PC-3 (cell line): ENCODE results near the gene GPR78. TPM values are rescaled to one million over a fixed set of nuclear protein-coding genes. Genes with fewer than 3 reads are reported as not detected.

Source experiments
- ATAC-seq: fragments of 200-7000 bp; cut with Tn5 transposase; 2 replicates; pipeline ENCODE4 v1.9.1; 2020; ENCODE audit warnings: mild to moderate bottlenecking, moderate library complexity
- BruUV-seq: library from RNA; stranded (reverse); fragments of 400-500 nt; replicated peaks from 2 replicates; lab custom pipeline; 2021; lab: Mats Ljungman, UMichigan
- CTCF ChIA-PET: fragments of 300-600 bp; sonication (Branson Sonifier 250); formaldehyde crosslinking; loops from one replicate; lab custom pipeline; 2022; ENCODE audit warnings: antibody characterized with exemption; lab: Charles Lee
- POLR2A ChIA-PET: fragments of 300-600 bp; sonication (Branson Sonifier 250); formaldehyde crosslinking; loops from one replicate; lab custom pipeline; 2022; ENCODE audit warnings: antibody characterized with exemption; ENCODE audit not compliant: unreplicated experiment; lab: Charles Lee
- DNase-seq: peaks from one replicate; pipeline ENCODE4 v3.0.0-alpha.2; 2015
- H2AFZ ChIP-seq: fragments of 300-600 bp; sonication (generic); 2 replicates; pipeline ENCODE4 v1.6.0; 2016; ENCODE audit warnings: antibody characterized with exemption, low read length
- H3F3A ChIP-seq: fragments of 300-600 bp; sonication (generic); one replicate; pipeline ENCODE4 v1.6.0; 2017; ENCODE audit warnings: antibody characterized with exemption, low read length, control low read depth, mild to moderate bottlenecking; ENCODE audit not compliant: unreplicated experiment
- H3K27ac ChIP-seq: fragments of 300-600 bp; sonication (generic); 2 replicates; pipeline ENCODE4 v1.5.1; 2016; ENCODE audit warnings: mild to moderate bottlenecking, low read length
- H3K27me3 ChIP-seq: fragments of 300-600 bp; sonication (generic); 2 replicates; pipeline ENCODE4 v1.6.1; 2016; ENCODE audit warnings: low read length, mixed read lengths
- H3K36me3 ChIP-seq: fragments of 300-600 bp; sonication (generic); 2 replicates; pipeline ENCODE4 v1.6.1; 2016; ENCODE audit warnings: low read depth, mixed run types, low read length, mixed read lengths
- H3K4me1 ChIP-seq: fragments of 300-600 bp; sonication (generic); 2 replicates; pipeline ENCODE4 v1.5.1; 2016; ENCODE audit warnings: low read length; ENCODE audit not compliant: insufficient read depth
- H3K4me2 ChIP-seq: fragments of 300-600 bp; sonication (generic); 2 replicates; pipeline ENCODE4 v1.6.0; 2016; ENCODE audit warnings: low read length
- H3K4me3 ChIP-seq: fragments of 300-600 bp; sonication (generic); 2 replicates; pipeline ENCODE4 v1.5.1; 2016; ENCODE audit warnings: mild to moderate bottlenecking, low read length, mixed read lengths
- H3K79me2 ChIP-seq: fragments of 300-600 bp; sonication (generic); 2 replicates; pipeline ENCODE4 v1.6.1; 2017; ENCODE audit warnings: low read length, mixed read lengths
- H3K9ac ChIP-seq: fragments of 300-600 bp; sonication (generic); 2 replicates; pipeline ENCODE4 v1.6.0; 2016; ENCODE audit warnings: mild to moderate bottlenecking, low read length
- H3K9me2 ChIP-seq: fragments of 300-600 bp; sonication (generic); replicated peaks from 2 replicates; pipeline ENCODE4 v1.6.1; 2016; ENCODE audit warnings: mixed run types, low read length, mixed read lengths
- H3K9me3 ChIP-seq: fragments of 300-600 bp; sonication (generic); 2 replicates; pipeline ENCODE4 v1.6.1; 2016; ENCODE audit warnings: low read length, mixed read lengths
- H4K20me1 ChIP-seq: fragments of 300-600 bp; sonication (generic); 2 replicates; pipeline ENCODE4 v1.6.1; 2016; ENCODE audit warnings: low read length, mixed read lengths
- CTCF ChIP-seq: fragments of 300-600 bp; sonication (generic); conservative IDR thresholded peaks from 2 replicates; pipeline ENCODE4 v1.5.1; 2017; ENCODE audit warnings: antibody characterized with exemption, low read depth, mild to moderate bottlenecking, low read length
- EZH2 ChIP-seq: fragments of 300-600 bp; sonication (generic); IDR thresholded peaks from one replicate; pipeline ENCODE4 v1.6.1; 2017; ENCODE audit warnings: antibody characterized with exemption, mild to moderate bottlenecking, low read length; ENCODE audit not compliant: unreplicated experiment
- EZH2phosphoT487 ChIP-seq: fragments of 300-600 bp; sonication (generic); IDR thresholded peaks from 2 replicates; pipeline ENCODE4 v1.6.1; 2018; ENCODE audit warnings: mild to moderate bottlenecking, antibody characterized with exemption, low read length, borderline replicate concordance
- intact Hi-C: fragments of 100-400 bp; cut with micrococcal nuclease; formaldehyde crosslinking; loops from 2 replicates; pipeline ENCODE4 v1.9.0; 2023
- total RNA-seq: library from RNA; depleted of rRNA; stranded (reverse); fragments of >200 nt; gene quantifications from 2 replicates; pipeline ENCODE4 v1.2.3, GENCODE V29; 2014

The GPR78 gene
- total RNA-seq, 1 experiment from 2014 or later = 2.0 TPM

GRCh38 chr4:8585721-8586212, 5.6 kb downstream of the GPR78 start:
- Histone ChIP-seq H4K20me1 (no peaks in the 10 kb centered on the region), H3K9me3 (no peaks in the 10 kb centered on the region), H3K4me1 (no peaks in the 10 kb centered on the region), H3K4me2 (no peak overlapping the region), H3K36me3 (no peaks in the 10 kb centered on the region), H3K4me3 (no peak overlapping the region), H3K9ac (no peak overlapping the region), H3K79me2 (no peaks in the 10 kb centered on the region), H3K27ac (no peak overlapping the region), H2AFZ (no peak overlapping the region), H3K9me2 (no peaks in the 10 kb centered on the region), H3K27me3 (no peaks in the 10 kb centered on the region), H3F3A (no peaks in the 10 kb centered on the region)
- CTCF ChIA-PET = interaction anchor here (0.7 kb wide), 2 partner anchors 112 to 126 kb away, joined by 4 to 5 read pairs; no protein-coding TSS in a partner anchor
- POLR2A ChIA-PET = no interaction called here
- intact Hi-C loops = no loop called here
- TF ChIP-seq CTCF (no peak), EZH2 (no peak), EZH2phosphoT487 (no peak)
- ATAC-seq (no peak), DNase-seq (no peak)
- no TSS peak for BruUV-seq

GRCh38 chr4:8586246-8586645, 6.1 kb downstream of the GPR78 start:
- Histone ChIP-seq H4K20me1 (no peaks in the 10 kb centered on the region), H3F3A (no peaks in the 10 kb centered on the region), H3K4me2 (no peak overlapping the region), H3K9me3 (no peaks in the 10 kb centered on the region), H3K79me2 (no peaks in the 10 kb centered on the region), H3K36me3 (no peaks in the 10 kb centered on the region), H3K9me2 (no peaks in the 10 kb centered on the region), H3K4me1 (no peaks in the 10 kb centered on the region), H3K4me3 (no peak overlapping the region), H3K27me3 (no peaks in the 10 kb centered on the region), H3K27ac (no peak overlapping the region), H2AFZ (no peak overlapping the region), H3K9ac (no peak overlapping the region)
- DNase-seq (no peak), ATAC-seq (no peak)
- no peak for TF ChIP-seq EZH2
- no peak for TF ChIP-seq CTCF
- TF ChIP-seq EZH2phosphoT487 = no peak
- ChIA-PET CTCF (interaction anchor here (0.5 to 0.7 kb wide), 3 partner anchors 112 to 1886 kb away, joined by 3 to 5 read pairs (median 4); no protein-coding TSS in a partner anchor), POLR2A (no interaction called here)
- intact Hi-C loops = no loop called here
- BruUV-seq = no TSS peak

GRCh38 chr4:8586671-8587468, 6.7 kb downstream of the GPR78 start:
- Histone ChIP-seq H3K4me1 (no peaks in the 10 kb centered on the region), H3F3A (no peaks in the 10 kb centered on the region), H3K4me3 (no peak overlapping the region), H4K20me1 (no peaks in the 10 kb centered on the region), H3K9ac (no peak overlapping the region), H3K27ac (no peak overlapping the region), H3K9me2 (no peaks in the 10 kb centered on the region), H3K4me2 (no peak overlapping the region), H3K9me3 (no peaks in the 10 kb centered on the region), H2AFZ (no peak overlapping the region), H3K36me3 (no peaks in the 10 kb centered on the region), H3K79me2 (no peaks in the 10 kb centered on the region), H3K27me3 (no peaks in the 10 kb centered on the region)
- ChIA-PET CTCF (interaction anchor here (0.5 to 0.7 kb wide), 3 partner anchors 113 to 1885 kb away, joined by 3 to 5 read pairs (median 4); no protein-coding TSS in a partner anchor), POLR2A (no interaction called here)
- ATAC-seq (peak; percentile 75), DNase-seq (peak; percentile 33)
- intact Hi-C loops = no loop called here
- no TSS peak for BruUV-seq
- TF ChIP-seq EZH2 = no peak
- TF ChIP-seq EZH2phosphoT487 = no peak
- TF ChIP-seq CTCF = peak; percentile 61
